HepG2 (cell line): ENCODE data around the gene KCTD8. TPM values are rescaled to one million over a fixed set of nuclear protein-coding genes. Genes with fewer than 3 reads are reported as not detected.

Experiments used
- ATAC-seq: fragments of 200-7000 bp; cut with Tn5 transposase; 3 replicates; pipeline ENCODE4 v1.9.1; 2020; ENCODE audit warnings: mild to moderate bottlenecking, moderate library complexity
- BruUV-seq: library from RNA; stranded (reverse); fragments of 400-500 nt; replicated peaks from 2 replicates; lab custom pipeline; 2021; lab: Mats Ljungman, UMichigan
- CTCF ChIA-PET: fragments of 300-600 bp; formaldehyde crosslinking; extraction: SDS; loops from one replicate; lab custom pipeline; 2021; ENCODE audit warnings: low total read pairs, inconsistent platforms, low intra/inter-chr PET ratio; lab: Yijun Ruan, JAX
- POLR2A ChIA-PET: fragments of 350-600 bp; sonication (Branson Sonifier 250); formaldehyde crosslinking; loops from one replicate; lab custom pipeline; 2020; ENCODE audit warnings: antibody characterized with exemption, inconsistent platforms; lab: Yijun Ruan, JAX
- DNase-seq: peaks from one replicate; pipeline ENCODE4 v3.0.0-alpha.2; 2015; ENCODE audit warnings: low spot score
- FAIRE-seq: peaks from 3 replicates; lab custom pipeline; 2011; peaks lifted over from hg19 to GRCh38; lab: Jason Lieb, UNC
- H2AFZ ChIP-seq: one replicate; pipeline ENCODE4 v1.6.1; 2011; ENCODE audit warnings: low read length, inconsistent platforms
- H3K27ac ChIP-seq: fragments of 300-600 bp; 3 replicates; pipeline ENCODE4 v1.8.0; 2011; ENCODE audit warnings: mixed run types, mild to moderate bottlenecking, mixed read lengths, low read length, inconsistent platforms; ENCODE audit not compliant: insufficient read depth; ENCODE audit errors: extremely low read length
- H3K27me3 ChIP-seq, 2 experiments: fragments of 200-600 bp in 1 of 2; 2 replicates in 1 of 2; 3 replicates in 1 of 2; pipeline versions ENCODE4 v1.6.0 to v1.8.0; 2011; ENCODE audit warnings: low read length in 2 of 2, mild to moderate bottlenecking in 2 of 2, moderate library complexity in 2 of 2, inconsistent platforms in 1 of 2; ENCODE audit not compliant: insufficient read depth in 2 of 2, control insufficient read depth in 1 of 2
- H3K36me3 ChIP-seq, 2 experiments: fragments of 200-600 bp in 1 of 2; replicated peaks in 1 of 2; 2 replicates in 1 of 2; 3 replicates in 1 of 2; pipeline versions ENCODE4 v1.5.1 to v1.8.0; 2011; ENCODE audit warnings: low read length in 2 of 2, inconsistent platforms in 1 of 2; ENCODE audit not compliant: insufficient read depth in 2 of 2, control insufficient read depth in 1 of 2
- H3K4me1 ChIP-seq: 2 replicates; pipeline ENCODE4 v1.5.1; 2012; ENCODE audit warnings: low read length, inconsistent platforms; ENCODE audit not compliant: insufficient read depth
- H3K4me2 ChIP-seq: 2 replicates; pipeline ENCODE4 v1.6.0; 2011; ENCODE audit warnings: low read depth, low read length, inconsistent platforms
- H3K4me3 ChIP-seq, 3 experiments: fragments of 200-600 bp in 1 of 3; sonication (generic), shearing (Covaris generic) in 1 of 3; replicated peaks in 1 of 3; 2 replicates each; pipeline ENCODE4 v1.5.1; 2011 to 2016; ENCODE audit warnings: low read length in 3 of 3, inconsistent platforms in 2 of 3, low read depth in 2 of 3, mild to moderate bottlenecking in 2 of 3, control low read depth in 1 of 3, mixed read lengths in 1 of 3; ENCODE audit not compliant: insufficient read depth in 1 of 3
- H3K79me2 ChIP-seq: one replicate; pipeline ENCODE4 v1.6.1; 2011; ENCODE audit warnings: low read length, inconsistent platforms; ENCODE audit not compliant: insufficient read depth
- H3K9ac ChIP-seq: 2 replicates; pipeline ENCODE4 v1.6.0; 2011; ENCODE audit warnings: mild to moderate bottlenecking, low read depth, low read length, inconsistent platforms; ENCODE audit not compliant: insufficient read depth
- H3K9me3 ChIP-seq: 2 replicates; pipeline ENCODE4 v1.5.1; 2012; ENCODE audit warnings: mild to moderate bottlenecking, low read length
- H4K20me1 ChIP-seq: 2 replicates; pipeline ENCODE4 v1.6.0; 2011; ENCODE audit warnings: inconsistent platforms, mild to moderate bottlenecking, low read length, moderate library complexity; ENCODE audit not compliant: insufficient read depth
- HDAC2 ChIP-seq: sonication (generic); formaldehyde crosslinking; IDR thresholded peaks from 2 replicates; pipeline ENCODE4 v1.4.0; 2020; ENCODE audit warnings: missing genetic modification reagents
- HMGXB3 ChIP-seq: sonication (generic); formaldehyde crosslinking; IDR thresholded peaks from 2 replicates; pipeline ENCODE4 v1.4.0; 2020; ENCODE audit warnings: missing genetic modification reagents, borderline replicate concordance
- MTA3 ChIP-seq: sonication (generic); formaldehyde crosslinking; IDR thresholded peaks from 2 replicates; pipeline ENCODE4 v1.4.0; 2020; ENCODE audit warnings: missing genetic modification reagents
- NR2F2 ChIP-seq: IDR thresholded peaks from 2 replicates; pipeline ENCODE4 v1.6.1; 2012; ENCODE audit warnings: low read depth, inconsistent platforms, borderline replicate concordance
- SPEN ChIP-seq: sonication (generic); formaldehyde crosslinking; IDR thresholded peaks from 2 replicates; pipeline ENCODE4 v1.5.1; 2020; ENCODE audit warnings: low read depth, mild to moderate bottlenecking, missing genetic modification reagents
- ZFX ChIP-seq: sonication (generic); formaldehyde crosslinking; IDR thresholded peaks from 2 replicates; pipeline ENCODE4 v1.4.0; 2020; ENCODE audit warnings: mild to moderate bottlenecking, low read depth, missing genetic modification reagents, moderate library complexity
- WGBS: methylation state at CpG from one replicate; pipeline ENCODE4 v1.1.6; 2017; ENCODE audit warnings: low lambda C conversion rate; 5-methylcytosine and 5-hydroxymethylcytosine counted together
- in situ Hi-C: cut with HindIII; loops from 2 replicates; pipeline ENCODE4 v1.10.0; 2017; ENCODE audit warnings: low pct_unique_long_range_greater_than_20kb; ENCODE audit not compliant: extremely low pct_ligation_motif_present
- intact Hi-C: fragments of 100-400 bp; cut with micrococcal nuclease; formaldehyde crosslinking; loops from one replicate; pipeline ENCODE4 v1.10.0; 2022; ENCODE audit not compliant: unreplicated experiment
- polyA plus RNA-seq, 8 experiments: library from polyadenylated mRNA; depleted of rRNA in 3 of 8; stranded (reverse) in 7 of 8; unstranded in 1 of 8; fragments of >200 nt; fragmentation: Illumina TruSeq in 4 of 8; extraction: Trizol in 4 of 8; gene quantifications; 2 replicates each; pipeline versions ENCODE4 v1.2.1 to v1.2.3, GENCODE V29; 2011 to 2016; ENCODE audit warnings: low read depth in 4 of 8, missing spikeins in 1 of 8, mixed read lengths in 1 of 8; ENCODE audit not compliant: insufficient read depth in 1 of 8
- total RNA-seq, 5 experiments: library from RNA; depleted of rRNA; stranded (reverse); fragments of >200 nt; fragmentation: Illumina TruSeq; extraction: Trizol; gene quantifications; 2 replicates each; pipeline ENCODE4 v1.2.3, GENCODE V29; 2016; ENCODE audit warnings: low read depth in 1 of 5

KCTD8 gene
- total and polyA plus RNA-seq, 2 of the 13 experiments (the other 11 are each of a cell fraction or from before 2014, with no cell fraction given), result not detected

- no peaks in the 10 kb centered on the region for H3K79me2 ChIP-seq
- no peak overlapping the region for H3K9ac ChIP-seq
- ChIA-PET CTCF (no interaction called here), POLR2A (no interaction called here)
- DNase-seq (no peak), FAIRE-seq (no peak), ATAC-seq (no peak)
- intact Hi-C loops, result no loop called here
- WGBS, result 4% methylated on average over 2 of the region's 3 CpGs
- no peak overlapping the region for H3K27ac ChIP-seq
- H3K9me3 ChIP-seq, result peaks cover 19% of the 10 kb centered on the region
- in situ Hi-C loops, result no loop called here
- no peak overlapping the region for H3K4me2 ChIP-seq
- no peaks in the 10 kb centered on the region for H3K27me3 ChIP-seq
- H3K36me3 ChIP-seq, result no peaks in the 10 kb centered on the region
- no peaks in the 10 kb centered on the region for H4K20me1 ChIP-seq
- no peak overlapping the region for H2AFZ ChIP-seq
- no peaks in the 10 kb centered on the region for H3K4me1 ChIP-seq
- H3K4me3 ChIP-seq, result no peak overlapping the region
- no TSS peak for BruUV-seq
- TF ChIP-seq ZFX (no peak), HDAC2 (CRISPR knock-in tag) (no peak), NR2F2 (no peak), MTA3 (CRISPR knock-in tag) (no peak), HMGXB3 (no peak), SPEN (CRISPR knock-in tag) (no peak)
- TF ChIP-seq, all 625 proteins: peak for 0
These were observed 212.7 kb downstream of the KCTD8 start for GRCh38 chr4:44235897-44236296.
